Omental fat pad (tissue), 4 donors: ENCODE measurements around the gene SRL. TPM values are rescaled to one million over a fixed set of nuclear protein-coding genes. Genes with fewer than 3 reads are reported as not detected.

ENCODE experiments used
- ATAC-seq: fragments of 150-250 bp; one replicate; pipeline ENCODE4 v1.9.1; 2016; ENCODE audit warnings: mild to moderate bottlenecking, moderate library complexity; ENCODE audit not compliant: low FRiP score
- DNase-seq: peaks from one replicate; pipeline ENCODE4 v3.0.0-alpha.2; 2019; ENCODE audit warnings: low spot score
- total RNA-seq, 4 donors: library from RNA; depleted of rRNA; stranded (reverse); fragments of >200 nt; gene quantifications; one replicate each; pipeline ENCODE4 v1.1.0, GENCODE V29; 2016
- TF ChIP-seq, protein P1 (sequence below), 3 donors: fragments of 450-650 bp; IDR thresholded peaks; one replicate each; pipeline ENCODE4 v1.5.1; 2016 to 2017; ENCODE audit warnings: antibody characterized with exemption in 3 of 3, mild to moderate bottlenecking in 3 of 3, moderate library complexity in 2 of 3

Gene SRL
- total RNA-seq, 4 donors from 2014 or later: 0.84 to 4.4 (median 1.9) TPM

DNA sequence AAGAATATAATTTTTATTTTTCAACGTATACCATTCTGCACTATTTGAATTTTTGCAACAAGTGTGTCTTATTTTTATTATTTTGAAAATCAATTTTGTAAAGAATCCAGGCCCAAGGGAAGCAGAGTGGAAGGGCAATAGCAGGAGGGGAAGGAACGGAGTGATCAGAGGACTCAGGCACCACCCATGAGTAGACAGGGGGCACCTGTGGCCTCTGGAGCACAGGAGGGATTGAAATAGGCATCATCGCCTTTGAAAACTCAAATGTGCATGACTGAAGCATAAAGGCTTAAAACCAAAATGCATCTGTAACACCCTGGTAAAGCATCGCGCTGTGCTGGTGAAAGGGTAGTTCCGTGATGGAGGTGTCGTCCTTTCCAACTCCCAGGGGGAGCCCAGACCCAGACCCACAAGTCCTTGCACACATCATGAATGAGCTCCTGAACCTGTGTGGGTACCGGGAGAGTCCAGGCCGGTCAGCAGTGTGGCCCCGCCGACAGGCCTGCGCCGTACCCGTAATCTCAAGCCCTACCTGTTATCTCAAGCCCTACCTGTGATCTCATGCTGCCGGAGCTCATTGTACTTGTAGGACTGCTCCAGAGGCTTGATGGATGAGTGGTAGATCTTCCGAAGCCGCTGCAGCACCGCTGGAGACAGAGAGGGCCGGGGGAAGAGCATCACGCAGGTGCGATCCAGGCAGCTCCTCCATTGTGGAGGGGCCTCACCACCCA is 39.1 kb downstream of the SRL start:
- ATAC-seq (no peak), DNase-seq (no peak)
- TF ChIP-seq, protein P1, sequence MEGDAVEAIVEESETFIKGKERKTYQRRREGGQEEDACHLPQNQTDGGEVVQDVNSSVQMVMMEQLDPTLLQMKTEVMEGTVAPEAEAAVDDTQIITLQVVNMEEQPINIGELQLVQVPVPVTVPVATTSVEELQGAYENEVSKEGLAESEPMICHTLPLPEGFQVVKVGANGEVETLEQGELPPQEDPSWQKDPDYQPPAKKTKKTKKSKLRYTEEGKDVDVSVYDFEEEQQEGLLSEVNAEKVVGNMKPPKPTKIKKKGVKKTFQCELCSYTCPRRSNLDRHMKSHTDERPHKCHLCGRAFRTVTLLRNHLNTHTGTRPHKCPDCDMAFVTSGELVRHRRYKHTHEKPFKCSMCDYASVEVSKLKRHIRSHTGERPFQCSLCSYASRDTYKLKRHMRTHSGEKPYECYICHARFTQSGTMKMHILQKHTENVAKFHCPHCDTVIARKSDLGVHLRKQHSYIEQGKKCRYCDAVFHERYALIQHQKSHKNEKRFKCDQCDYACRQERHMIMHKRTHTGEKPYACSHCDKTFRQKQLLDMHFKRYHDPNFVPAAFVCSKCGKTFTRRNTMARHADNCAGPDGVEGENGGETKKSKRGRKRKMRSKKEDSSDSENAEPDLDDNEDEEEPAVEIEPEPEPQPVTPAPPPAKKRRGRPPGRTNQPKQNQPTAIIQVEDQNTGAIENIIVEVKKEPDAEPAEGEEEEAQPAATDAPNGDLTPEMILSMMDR (IDR thresholded peaks at IDR 0.05): no peak

DNA sequence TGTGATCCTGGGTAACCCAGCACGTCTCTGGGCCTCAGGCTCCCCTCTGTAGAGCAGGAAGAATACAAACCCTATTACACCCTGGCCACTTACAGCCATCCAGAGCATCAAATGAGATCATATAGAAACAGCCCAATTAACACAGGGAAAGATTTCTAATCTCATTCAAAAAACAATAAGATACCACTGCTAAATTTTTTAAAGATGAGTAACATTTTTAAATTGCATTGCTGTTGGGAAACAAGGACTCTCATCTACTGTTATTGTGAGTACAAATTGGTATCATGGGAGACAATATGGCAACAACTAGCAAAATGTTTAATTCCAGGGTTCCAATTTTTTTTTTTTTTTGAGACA is 41.1 kb downstream of the SRL start:
- no peak for DNase-seq
- TF ChIP-seq, protein P1 (IDR thresholded peaks at IDR 0.05): no peak
- no peak for ATAC-seq

GRCh38 chr16:4200000-4200780 is 41.7 kb downstream of the SRL start:
- TF ChIP-seq, protein P1 (IDR thresholded peaks at IDR 0.05): peak in 2 of 3 donors; percentile 4 to 25
- DNase-seq: peak; percentile 38
- ATAC-seq: peak; percentile 86

- no peak for DNase-seq
- TF ChIP-seq, protein P1 (IDR thresholded peaks at IDR 0.05): no peak
- ATAC-seq: no peak
Observed at GRCh38 chr16:4198816-4199215, 43.1 kb downstream of the SRL start.

DNA sequence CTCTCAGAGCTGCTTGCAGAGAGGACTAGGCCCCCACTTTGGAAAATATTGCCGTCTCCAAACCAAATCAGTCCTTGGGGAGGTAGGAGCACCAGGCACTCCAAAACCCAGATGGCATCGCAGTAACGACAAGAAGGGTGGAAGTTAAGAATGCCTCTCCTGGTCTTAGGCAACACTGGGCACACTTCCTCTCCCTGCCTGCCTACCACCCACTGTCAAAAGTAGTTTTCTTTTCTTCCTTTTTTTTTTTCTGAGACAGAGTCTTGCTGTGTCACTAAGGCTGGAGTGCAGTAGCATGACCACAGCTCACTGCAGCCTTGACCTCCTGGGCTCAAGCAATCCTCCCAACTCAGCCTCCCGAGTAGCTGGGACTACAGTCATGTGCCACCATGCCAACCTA is 47.2 kb downstream of the SRL start:
- TF ChIP-seq, protein P1 (IDR thresholded peaks at IDR 0.05): no peak
- DNase-seq (no peak), ATAC-seq (no peak)

DNA sequence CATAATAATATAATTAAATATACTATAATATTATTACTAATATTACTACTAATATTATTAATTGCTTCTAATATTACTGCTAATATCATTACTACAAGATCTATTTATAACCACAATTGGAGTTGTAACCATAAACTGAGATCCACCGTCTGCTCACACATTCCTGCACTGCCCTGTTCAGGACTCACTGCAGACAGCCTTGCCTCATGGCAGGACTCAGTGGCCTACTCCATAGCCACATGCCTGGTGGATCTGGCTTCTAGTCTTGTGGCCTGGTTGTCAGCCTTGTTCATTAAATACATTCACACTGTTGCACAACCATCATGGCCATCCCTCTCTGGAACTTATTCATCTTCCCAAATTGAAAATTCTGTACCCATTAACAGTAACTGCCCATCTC is 48.0 kb downstream of the SRL start:
- DNase-seq (no peak), ATAC-seq (no peak)
- TF ChIP-seq, protein P1 (IDR thresholded peaks at IDR 0.05): no peak
